K562 (cell line): ENCODE results near the gene TANGO6. TPM values are rescaled to one million over a fixed set of nuclear protein-coding genes. Genes with fewer than 3 reads are reported as not detected.

Experiments
- CC2D1A ChIP-seq: fragments of 450-650 bp; IDR thresholded peaks from 2 replicates; pipeline ENCODE4 v1.6.1; 2017; ENCODE audit warnings: mild to moderate bottlenecking
- CREM ChIP-seq: IDR thresholded peaks from 2 replicates; pipeline ENCODE4 v1.6.1; 2014; ENCODE audit warnings: antibody characterized with exemption, low read depth
- ETS1 ChIP-seq: conservative IDR thresholded peaks from 2 replicates; pipeline ENCODE4 v1.6.1; 2011; ENCODE audit warnings: low read depth, mild to moderate bottlenecking, low read length; ENCODE audit not compliant: control insufficient read depth
- GTF2E2 ChIP-seq: fragments of 200-800 bp; sonication (Bioruptor generic); IDR thresholded peaks from 2 replicates; pipeline ENCODE4 v1.6.1; 2016; ENCODE audit warnings: missing genetic modification characterization, missing compliant biosample characterization
- KLF13 ChIP-seq: fragments of 450-650 bp; IDR thresholded peaks from 2 replicates; pipeline ENCODE4 v1.6.1; 2016; ENCODE audit warnings: missing genetic modification characterization, low read depth, mild to moderate bottlenecking, missing compliant biosample characterization, moderate library complexity, borderline replicate concordance
- LCOR ChIP-seq: sonication (generic); formaldehyde crosslinking; IDR thresholded peaks from 2 replicates; pipeline ENCODE4 v1.8.0; 2022; ENCODE audit warnings: mild to moderate bottlenecking, missing genetic modification reagents
- NFRKB ChIP-seq: fragments of 450-650 bp; IDR thresholded peaks from 2 replicates; pipeline ENCODE4 v1.6.1; 2016; ENCODE audit warnings: low read depth
- NRF1 ChIP-seq, 2 experiments: fragments of 450-650 bp; IDR thresholded peaks in 1 of 2; conservative IDR thresholded peaks in 1 of 2; 2 replicates each; pipeline ENCODE4 v1.6.1; 2014; ENCODE audit warnings: mild to moderate bottlenecking in 2 of 2
- POLR2AphosphoS5 ChIP-seq: IDR thresholded peaks from 2 replicates; pipeline ENCODE4 v1.6.1; 2011; ENCODE audit warnings: mild to moderate bottlenecking, low read depth, low read length, moderate library complexity; ENCODE audit not compliant: control insufficient read depth, insufficient read depth
- SETDB1 ChIP-seq: IDR thresholded peaks from one replicate; pipeline ENCODE4 v1.6.1; 2012; ENCODE audit warnings: low read length, control low read depth, inconsistent platforms
- THAP12 ChIP-seq: fragments of 250-450 bp; sonication (Bioruptor Pico); IDR thresholded peaks from 2 replicates; pipeline ENCODE4 v1.9.0; 2021; ENCODE audit warnings: mild to moderate bottlenecking, inconsistent platforms
- XRCC5 ChIP-seq: fragments of 200-400 bp; formaldehyde crosslinking; IDR thresholded peaks from 2 replicates; pipeline ENCODE4 v1.6.1; 2017; ENCODE audit warnings: low read depth, mild to moderate bottlenecking, low read length
- ZBTB11 ChIP-seq, 3 experiments: fragments of 200-800 bp in 1 of 3; fragments of 250-450 bp in 1 of 3; fragments of 450-650 bp in 1 of 3; sonication (Bioruptor Pico) in 1 of 3; sonication (Bioruptor generic) in 1 of 3; formaldehyde crosslinking in 1 of 3; IDR thresholded peaks; 2 replicates each; pipeline versions ENCODE4 v1.6.1 to v1.8.0; 2016 to 2022; ENCODE audit warnings: mild to moderate bottlenecking in 2 of 3, missing genetic modification characterization in 2 of 3, missing compliant biosample characterization in 1 of 3, moderate library complexity in 1 of 3
- ZBTB7A ChIP-seq: IDR thresholded peaks from 2 replicates; pipeline ENCODE4 v1.6.1; 2011; ENCODE audit warnings: low read depth, mild to moderate bottlenecking, low read length, moderate library complexity, borderline replicate concordance; ENCODE audit not compliant: control insufficient read depth
- ZNF197 ChIP-seq: fragments of 200-800 bp; sonication (Bioruptor generic); IDR thresholded peaks from 2 replicates; pipeline ENCODE4 v1.6.1; 2016; ENCODE audit warnings: low read depth, missing genetic modification characterization, missing compliant biosample characterization
- ZNF354B ChIP-seq: fragments of 250-450 bp; sonication (Bioruptor Pico); IDR thresholded peaks from 2 replicates; pipeline ENCODE4 v1.4.0; 2020
- polyA plus RNA-seq, 8 experiments: library from polyadenylated mRNA; depleted of rRNA in 4 of 8; stranded (reverse) in 5 of 8; unstranded in 3 of 8; fragments of >200 nt; fragmentation: Nextera tagmentation in 2 of 8; fragmentation: Illumina TruSeq in 1 of 8; extraction: Ambion mirVana in 2 of 8; extraction: Trizol in 1 of 8; gene quantifications; 2 replicates each; pipeline versions ENCODE4 v1.2.1 to v1.2.3, GENCODE V29; 2011 to 2014; ENCODE audit warnings: inconsistent platforms in 1 of 8, missing spikeins in 1 of 8
- total RNA-seq, 7 experiments: library from RNA; depleted of rRNA in 6 of 7; stranded (reverse); fragments of >200 nt in 6 of 7; fragmentation: Illumina TruSeq in 2 of 7; extraction: Trizol in 2 of 7; gene quantifications; 2 replicates each; pipeline versions ENCODE4 v1.2.1 to v1.2.3, GENCODE V29; 2011 to 2021; ENCODE audit warnings: low replicate concordance in 1 of 7

TANGO6 gene
- total and polyA plus RNA-seq, 9 of the 15 experiments (the other 6 are each of a cell fraction or from before 2014, with no cell fraction given): 1.6 to 15.2 (median 9.6) TPM

- TF ChIP-seq NRF1 (conservative IDR thresholded peaks at IDR 0.05 in 1 of 2, IDR thresholded peaks at IDR 0.05 in 1 of 2) (peak; percentile 51 to 66), GTF2E2 (peak; percentile 93), XRCC5 (peak; percentile 62), NFRKB (peak; percentile 71; the same call in 1 of the 2 replicates), ZBTB11 (CRISPR knock-in tag; IDR thresholded peaks at IDR 0.05) (peak in 1 of 3 experiments; percentile 86; a peak in 2 of 6 replicates), CREM (peak; percentile 68), ZNF354B (CRISPR knock-in tag) (no peak), KLF13 (tag) (peak; percentile 79; the same call in 1 of the 2 replicates), CC2D1A (no peak), POLR2AphosphoS5 (peak; percentile 81), THAP12 (CRISPR knock-in tag) (peak; percentile 91), ETS1 (peak; percentile 74; the same call in 1 of the 2 replicates), ZNF197 (no peak), SETDB1 (no peak), ZBTB7A (peak; percentile 91; the same call in 1 of the 2 replicates), LCOR (CRISPR knock-in tag) (peak; percentile 57)
Observed at GRCh38 chr16:68843482-68844210, at the start of gene TANGO6 (continued).
